Kidney capillary endothelial cell (primary cell): ENCODE measurements around the gene MLF1.
"Not testable (repeated sequence)": the region's sequence is repeated elsewhere in the genome, so short reads cannot be mapped to it uniquely, and the experiment has no call there.

ENCODE experiments used
- DNase-seq: peaks from one replicate; pipeline ENCODE4 v3.0.0-alpha.2; 2018; ENCODE audit warnings: low spot score

Gene MLF1

GRCh38 chr3:158570999-158571702, at the start of gene MLF1:
Gene MLF1 (plus strand): TSS chr3:158571194. CDS start chr3:158571301, 107 bp downstream.
- peak; percentile 97 for DNase-seq

- no peak for DNase-seq
These were observed 48.5 kb upstream of the MLF1 start for GRCh38 chr3:158522221-158523136.

GRCh38 chr3:158528076-158528674, 42.8 kb upstream of the MLF1 start:
- no peak for DNase-seq

GRCh38 chr3:158531334-158531733, 39.7 kb upstream of the MLF1 start:
- DNase-seq: no peak

- peak; percentile 57 for DNase-seq
These were observed 38.8 kb upstream of the MLF1 start for GRCh38 chr3:158532099-158532734.

- DNase-seq: no peak
These were observed 35.1 kb upstream of the MLF1 start for GRCh38 chr3:158535918-158536317.

- DNase-seq: peak; percentile 65
These were observed 31.5 kb upstream of the MLF1 start for GRCh38 chr3:158539414-158540014.

GRCh38 chr3:158540066-158540465, 30.9 kb upstream of the MLF1 start:
- DNase-seq: no peak

GRCh38 chr3:158548691-158549090, 22.3 kb upstream of the MLF1 start:
- no peak for DNase-seq

GRCh38 chr3:158549938-158550337, 21.1 kb upstream of the MLF1 start:
- DNase-seq: not testable (repeated sequence)

GRCh38 chr3:158552124-158552523, 18.9 kb upstream of the MLF1 start:
- DNase-seq: no peak

- DNase-seq: no peak
These were observed 11.5 kb upstream of the MLF1 start for GRCh38 chr3:158559504-158559903.

- no peak for DNase-seq
These were observed 10.0 kb upstream of the MLF1 start for GRCh38 chr3:158560979-158561378.

- no peak for DNase-seq
These were observed 8.3 kb upstream of the MLF1 start for GRCh38 chr3:158562674-158563073.

- DNase-seq: no peak
These were observed 7.9 kb upstream of the MLF1 start for GRCh38 chr3:158563076-158563475.

- no peak for DNase-seq
These were observed 5.9 kb upstream of the MLF1 start for GRCh38 chr3:158565076-158565475.

- no peak for DNase-seq
These were observed 2.2 kb upstream of the MLF1 start for GRCh38 chr3:158568784-158569183.

- DNase-seq: no peak
These were observed 1.2 kb upstream of the MLF1 start for GRCh38 chr3:158569794-158570193.

GRCh38 chr3:158571969-158572765, 1.2 kb downstream of the MLF1 start:
- DNase-seq: no peak

GRCh38 chr3:158572766-158573060, 1.7 kb downstream of the MLF1 start:
- DNase-seq: no peak

- DNase-seq: no peak
These were observed 2.7 kb downstream of the MLF1 start for GRCh38 chr3:158573714-158574113.
